Measurements from ENCODE around the gene PIBF1.
"Not testable (repeated sequence)": the region's sequence is repeated elsewhere in the genome, so short reads cannot be mapped to it uniquely, and the experiment has no call there.

DNA sequence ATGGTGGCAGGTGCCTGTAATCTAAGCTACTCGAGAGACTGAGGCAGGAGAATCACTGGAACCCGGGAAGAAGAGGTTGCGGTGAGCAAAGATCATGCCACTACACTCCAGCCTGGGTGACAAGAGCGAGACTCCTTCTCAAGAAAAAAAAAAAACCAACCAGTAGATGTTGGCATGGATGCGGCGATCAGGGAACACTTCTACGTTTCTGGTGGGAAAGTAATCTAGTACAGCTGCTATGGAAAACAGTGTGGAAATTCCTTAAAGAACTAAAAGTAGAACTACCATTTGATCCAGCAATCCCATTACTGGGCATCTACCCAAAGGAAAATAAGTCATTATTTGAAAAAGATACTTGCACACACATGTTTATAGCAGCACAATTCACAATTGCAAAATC, 119.6 kb downstream of the PIBF1 start:
- TF ChIP-seq EZH2 (IDR thresholded peaks at IDR 0.05; ENCODE audit: low read length, unreplicated experiment); EZH2phosphoT487 (IDR thresholded peaks at IDR 0.05; ENCODE audit: borderline replicate concordance, low read length): not testable (repeated sequence)
- TF ChIP-seq, protein P1, sequence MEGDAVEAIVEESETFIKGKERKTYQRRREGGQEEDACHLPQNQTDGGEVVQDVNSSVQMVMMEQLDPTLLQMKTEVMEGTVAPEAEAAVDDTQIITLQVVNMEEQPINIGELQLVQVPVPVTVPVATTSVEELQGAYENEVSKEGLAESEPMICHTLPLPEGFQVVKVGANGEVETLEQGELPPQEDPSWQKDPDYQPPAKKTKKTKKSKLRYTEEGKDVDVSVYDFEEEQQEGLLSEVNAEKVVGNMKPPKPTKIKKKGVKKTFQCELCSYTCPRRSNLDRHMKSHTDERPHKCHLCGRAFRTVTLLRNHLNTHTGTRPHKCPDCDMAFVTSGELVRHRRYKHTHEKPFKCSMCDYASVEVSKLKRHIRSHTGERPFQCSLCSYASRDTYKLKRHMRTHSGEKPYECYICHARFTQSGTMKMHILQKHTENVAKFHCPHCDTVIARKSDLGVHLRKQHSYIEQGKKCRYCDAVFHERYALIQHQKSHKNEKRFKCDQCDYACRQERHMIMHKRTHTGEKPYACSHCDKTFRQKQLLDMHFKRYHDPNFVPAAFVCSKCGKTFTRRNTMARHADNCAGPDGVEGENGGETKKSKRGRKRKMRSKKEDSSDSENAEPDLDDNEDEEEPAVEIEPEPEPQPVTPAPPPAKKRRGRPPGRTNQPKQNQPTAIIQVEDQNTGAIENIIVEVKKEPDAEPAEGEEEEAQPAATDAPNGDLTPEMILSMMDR (conservative IDR thresholded peaks at IDR 0.05; ENCODE audit: low read depth, low read length): not testable (repeated sequence)

All from PC-3 (cell line).